Measurements from ENCODE around the gene GGA3.

DNA sequence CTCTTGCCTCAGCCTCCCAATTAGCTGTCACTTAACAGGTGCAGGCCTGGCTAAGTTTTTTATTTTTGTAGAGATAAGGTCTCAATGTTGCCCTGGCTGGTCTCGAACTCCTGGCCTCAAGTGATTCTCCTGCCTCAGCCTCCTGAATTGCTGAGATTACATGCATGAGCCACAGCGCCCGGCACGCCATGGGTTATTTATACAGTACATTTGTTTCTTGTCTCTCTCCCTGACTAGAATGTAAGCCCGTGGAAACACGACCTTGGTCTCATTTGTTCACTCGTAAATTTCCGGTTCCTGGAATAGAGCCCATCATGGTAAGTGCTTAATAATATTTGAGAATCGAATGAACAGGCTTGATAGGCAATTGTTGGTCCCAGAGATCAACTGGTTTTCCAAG, 25.8 kb upstream of the GGA3 start:
- TF ChIP-seq, protein P1, sequence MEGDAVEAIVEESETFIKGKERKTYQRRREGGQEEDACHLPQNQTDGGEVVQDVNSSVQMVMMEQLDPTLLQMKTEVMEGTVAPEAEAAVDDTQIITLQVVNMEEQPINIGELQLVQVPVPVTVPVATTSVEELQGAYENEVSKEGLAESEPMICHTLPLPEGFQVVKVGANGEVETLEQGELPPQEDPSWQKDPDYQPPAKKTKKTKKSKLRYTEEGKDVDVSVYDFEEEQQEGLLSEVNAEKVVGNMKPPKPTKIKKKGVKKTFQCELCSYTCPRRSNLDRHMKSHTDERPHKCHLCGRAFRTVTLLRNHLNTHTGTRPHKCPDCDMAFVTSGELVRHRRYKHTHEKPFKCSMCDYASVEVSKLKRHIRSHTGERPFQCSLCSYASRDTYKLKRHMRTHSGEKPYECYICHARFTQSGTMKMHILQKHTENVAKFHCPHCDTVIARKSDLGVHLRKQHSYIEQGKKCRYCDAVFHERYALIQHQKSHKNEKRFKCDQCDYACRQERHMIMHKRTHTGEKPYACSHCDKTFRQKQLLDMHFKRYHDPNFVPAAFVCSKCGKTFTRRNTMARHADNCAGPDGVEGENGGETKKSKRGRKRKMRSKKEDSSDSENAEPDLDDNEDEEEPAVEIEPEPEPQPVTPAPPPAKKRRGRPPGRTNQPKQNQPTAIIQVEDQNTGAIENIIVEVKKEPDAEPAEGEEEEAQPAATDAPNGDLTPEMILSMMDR (IDR thresholded peaks at IDR 0.05): no peak
- TF ChIP-seq POLR2A (IDR thresholded peaks at IDR 0.05): no peak
